GM08714 (cell line): ENCODE data around the gene PIK3R6.

Source experiments
- H3K4me3 ChIP-seq: fragments of 200-500 bp; sonication (Bioruptor generic); 2 replicates; pipeline ENCODE4 v1.5.1; 2014; ENCODE audit warnings: mild to moderate bottlenecking, low read length, inconsistent platforms
- ZNF274 ChIP-seq: IDR thresholded peaks from 2 replicates; pipeline ENCODE4 v1.6.1; 2012; ENCODE audit warnings: mild to moderate bottlenecking, low read depth, low read length

Gene PIK3R6

DNA sequence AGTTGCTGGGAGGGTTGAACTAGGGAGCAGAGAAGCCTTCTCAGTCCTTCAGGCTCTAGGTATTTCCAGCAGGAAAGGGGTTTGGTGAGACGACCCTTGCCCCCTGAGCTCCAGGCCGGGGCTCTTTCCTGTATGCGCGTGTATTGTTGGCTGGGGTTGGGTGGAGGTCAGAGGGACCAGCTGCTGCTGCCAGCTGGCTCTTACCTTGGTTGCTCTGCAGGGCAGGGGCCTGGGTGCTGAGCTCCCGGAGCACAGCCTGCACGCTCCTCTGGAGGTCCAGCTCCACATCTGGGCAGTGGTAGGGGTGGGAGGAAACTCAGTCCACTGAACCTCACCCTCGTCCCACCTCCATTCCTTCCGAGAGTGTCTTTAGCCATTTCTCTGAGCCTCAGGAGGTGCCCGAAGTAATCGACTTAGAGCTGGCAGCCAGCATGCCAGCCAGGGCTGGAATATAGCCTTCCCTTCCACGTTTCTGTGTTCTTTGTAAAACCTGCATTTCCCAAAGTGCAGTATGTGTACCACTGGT lies 28.0 kb downstream of the PIK3R6 start:
- TF ChIP-seq ZNF274, result no peak
- no peak overlapping the region for H3K4me3 ChIP-seq

DNA sequence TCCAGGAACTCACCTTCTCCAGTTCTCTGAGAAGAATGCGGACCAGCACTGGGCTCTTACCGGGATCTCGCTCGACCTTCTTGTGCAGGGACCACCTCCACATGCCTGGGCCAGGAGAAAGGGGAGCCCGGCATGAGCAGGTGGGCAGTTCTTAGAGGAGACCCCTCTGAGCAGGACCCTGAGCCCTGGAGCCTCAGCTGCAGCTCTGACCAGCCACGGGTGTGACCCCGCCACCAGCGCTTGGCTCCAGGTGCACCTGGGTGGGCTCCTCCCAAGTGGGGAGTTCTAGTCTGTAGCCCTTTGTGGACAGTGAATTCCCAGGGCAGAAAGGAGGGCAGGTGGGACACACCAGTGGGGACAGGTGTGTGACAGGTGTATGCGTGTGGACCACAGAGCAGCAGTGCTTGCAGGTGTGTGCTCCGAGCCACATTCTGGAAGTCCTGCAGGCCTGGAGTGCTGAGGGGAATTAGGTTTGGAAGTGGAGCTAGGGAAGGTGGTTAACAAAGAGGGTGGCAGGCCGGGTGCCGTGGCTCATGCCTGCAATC lies 28.9 kb downstream of the PIK3R6 start:
- no peak overlapping the region for H3K4me3 ChIP-seq
- TF ChIP-seq ZNF274, result no peak

DNA sequence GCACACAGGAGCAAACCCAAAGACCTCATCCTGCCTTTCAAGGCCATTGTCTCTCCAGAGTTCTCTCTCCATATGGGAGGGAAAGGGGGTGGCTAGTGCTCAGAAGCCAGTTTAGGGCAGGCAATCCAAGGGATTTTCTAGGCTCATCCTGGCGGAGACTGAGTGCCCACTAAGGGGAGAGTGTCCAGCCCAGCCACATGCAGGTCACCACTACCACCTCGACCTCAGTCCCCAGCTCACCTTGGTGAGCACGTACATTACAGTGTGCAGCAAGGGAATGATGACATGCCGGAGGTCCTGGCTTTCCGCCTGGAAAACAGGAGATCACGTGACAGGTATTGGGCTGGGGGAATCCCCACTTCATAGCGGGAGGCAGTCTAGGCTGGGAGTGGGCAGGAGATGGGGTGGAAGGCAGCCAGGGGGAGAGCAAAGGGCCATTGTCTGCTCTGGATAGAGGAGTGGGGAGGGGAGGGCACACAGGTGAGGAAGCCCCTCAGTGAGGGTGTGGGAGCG lies 29.9 kb downstream of the PIK3R6 start:
- TF ChIP-seq ZNF274, result no peak
- no peak overlapping the region for H3K4me3 ChIP-seq

DNA sequence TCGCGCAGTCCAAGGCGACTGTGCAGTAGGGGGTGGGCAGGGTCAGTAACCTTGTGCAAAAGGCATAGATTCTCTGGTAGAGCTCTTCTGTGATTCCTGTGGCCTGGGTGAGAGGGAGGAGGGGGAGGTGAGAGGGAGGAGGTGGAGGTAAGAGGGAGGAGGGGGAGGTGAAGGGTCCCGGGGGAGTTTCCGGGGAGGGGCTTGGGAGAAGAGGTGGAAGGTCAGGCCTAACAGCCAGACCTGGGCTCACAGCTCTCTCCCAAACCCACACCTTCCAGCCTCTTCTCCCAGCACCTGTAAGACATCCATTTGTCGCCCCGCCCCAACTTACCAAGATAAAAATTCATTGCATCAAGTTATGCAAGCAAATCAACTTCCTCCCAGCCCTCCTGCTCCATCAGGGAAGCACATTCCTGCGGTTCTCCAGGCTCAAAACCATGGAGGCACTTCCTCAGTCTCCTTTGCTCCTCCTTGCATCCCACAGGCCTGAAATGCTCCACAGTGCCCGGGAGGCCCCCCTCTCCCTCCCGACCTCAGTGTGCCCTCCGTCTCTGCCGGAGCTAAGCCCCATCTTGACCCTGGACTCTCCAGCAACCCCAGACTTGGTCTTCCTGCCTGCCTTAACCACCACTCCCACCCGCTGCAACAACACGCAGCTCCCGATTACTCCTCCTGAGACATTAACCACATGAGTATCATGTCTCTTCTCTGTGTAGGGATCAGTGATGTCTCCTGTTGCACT lies 30.5 kb downstream of the PIK3R6 start:
- H3K4me3 ChIP-seq, result no peak overlapping the region
- TF ChIP-seq ZNF274, result no peak

DNA sequence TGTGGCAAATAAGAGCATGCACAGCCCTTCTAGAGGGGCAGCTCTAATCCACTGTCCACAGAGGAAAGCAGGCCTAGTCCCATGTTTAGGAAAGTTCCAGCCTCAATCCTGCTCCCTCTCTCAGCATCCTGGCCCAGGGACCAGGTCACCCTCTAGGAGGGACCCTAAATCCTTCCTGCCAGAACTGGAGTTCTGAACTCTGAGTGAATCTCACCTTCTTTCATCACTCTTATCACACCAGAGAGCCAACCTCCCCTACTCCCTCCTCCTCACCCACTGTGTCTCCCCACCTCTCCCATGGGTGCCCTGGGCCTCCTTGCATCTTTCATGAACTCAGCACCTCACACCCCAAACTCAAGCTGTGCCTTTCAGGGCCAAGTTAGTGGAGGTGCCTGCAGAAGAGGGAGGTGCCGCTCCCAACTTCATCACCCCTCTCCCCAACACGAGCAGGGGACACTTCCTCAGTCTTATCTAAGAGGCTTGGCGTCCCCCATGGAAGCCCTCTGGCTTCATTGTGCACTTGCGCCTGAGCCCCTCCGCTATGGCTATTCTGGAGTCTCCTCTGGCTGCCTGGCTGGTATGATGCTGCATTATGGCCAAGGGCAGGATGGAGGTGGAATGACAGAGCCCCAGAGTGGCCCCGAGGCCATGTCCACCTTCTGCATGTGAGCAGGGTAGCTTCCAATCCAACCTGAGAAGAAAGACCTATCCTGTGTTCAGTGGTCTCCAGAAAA lies 31.7 kb downstream of the PIK3R6 start:
- no peak overlapping the region for H3K4me3 ChIP-seq
- no peak for TF ChIP-seq ZNF274

DNA sequence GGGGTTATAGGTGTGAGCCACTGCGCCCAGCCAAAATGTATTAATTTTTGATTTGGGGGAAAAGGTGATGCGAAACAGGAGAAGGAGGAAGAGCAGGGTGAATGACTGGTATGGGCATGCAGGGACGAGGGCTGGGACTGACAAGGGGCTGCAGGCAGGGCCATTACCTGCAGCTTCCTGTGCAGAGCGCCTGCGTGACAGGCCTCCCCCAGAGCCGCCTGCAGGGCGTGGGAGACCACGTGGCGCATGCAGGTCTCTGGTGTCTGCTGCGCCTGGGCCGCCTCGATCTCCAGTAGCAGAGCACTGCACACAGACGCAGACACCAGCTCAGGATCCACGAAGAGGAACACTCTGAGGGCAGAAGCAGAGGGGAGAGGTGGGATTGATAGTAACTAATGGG lies 32.4 kb downstream of the PIK3R6 start:
- H3K4me3 ChIP-seq, result no peak overlapping the region
- no peak for TF ChIP-seq ZNF274

DNA sequence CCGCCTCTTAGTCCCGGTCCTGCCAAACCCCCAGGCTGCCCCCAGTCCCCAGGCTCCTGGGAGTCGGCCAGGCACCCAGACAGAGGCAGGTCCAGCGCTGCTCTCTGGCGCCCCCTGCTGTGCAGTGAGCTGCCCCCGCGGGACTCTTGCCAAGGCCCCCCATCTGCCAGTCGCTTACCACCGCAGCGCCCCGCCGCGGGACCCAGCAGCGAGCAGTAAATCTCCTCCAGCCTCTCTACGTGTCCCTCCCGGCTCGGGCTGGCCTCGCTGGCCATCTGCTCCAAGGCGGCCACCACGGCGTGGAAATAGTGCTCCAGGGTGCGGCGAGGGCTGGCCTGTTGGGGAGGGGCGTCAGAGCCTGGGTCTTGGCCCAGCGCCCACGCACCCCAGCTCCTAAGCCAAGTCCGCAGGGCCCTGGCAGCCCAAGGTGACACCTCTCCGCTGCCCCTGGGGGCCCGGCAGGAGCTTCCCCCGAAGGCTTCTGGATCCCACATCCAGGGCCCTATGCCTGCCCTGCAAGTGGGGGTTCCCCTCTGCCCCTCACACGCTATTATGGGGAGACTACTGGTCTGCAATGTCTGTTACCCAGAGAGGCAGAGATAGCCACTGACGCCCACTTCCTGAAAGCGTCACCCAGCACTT lies 34.6 kb downstream of the PIK3R6 start:
- no peak for TF ChIP-seq ZNF274
- H3K4me3 ChIP-seq, result no peak overlapping the region

DNA sequence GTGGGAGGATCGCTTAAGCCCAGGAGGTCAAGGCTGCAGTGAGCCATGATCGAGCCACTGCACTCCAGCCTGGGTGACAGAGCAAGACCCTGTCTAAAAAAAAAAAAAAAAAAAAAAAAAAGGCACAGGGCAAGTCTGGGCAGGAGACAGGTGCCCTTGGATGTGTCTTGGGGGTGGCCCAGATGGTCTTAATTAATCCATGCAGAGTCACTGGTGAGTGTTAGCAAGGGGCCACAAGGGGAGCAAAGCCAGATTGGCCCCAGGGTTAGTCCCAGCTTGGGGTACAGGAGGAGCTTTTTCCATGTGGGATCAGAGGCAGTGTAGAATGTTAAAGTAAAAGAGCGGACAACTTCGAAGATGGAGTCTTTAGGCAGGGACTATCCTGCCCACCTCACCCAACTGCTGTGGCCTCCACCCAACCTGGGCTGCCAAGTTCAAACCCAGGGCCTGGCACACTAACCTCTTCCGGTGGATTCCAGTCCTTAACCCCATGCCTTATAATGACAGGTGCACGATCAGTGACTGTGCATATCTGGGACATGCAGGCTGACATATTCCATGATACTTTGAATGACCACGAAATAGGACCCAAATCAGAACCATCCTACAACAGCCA lies 36.1 kb downstream of the PIK3R6 start:
- no peak overlapping the region for H3K4me3 ChIP-seq
- no peak for TF ChIP-seq ZNF274

DNA sequence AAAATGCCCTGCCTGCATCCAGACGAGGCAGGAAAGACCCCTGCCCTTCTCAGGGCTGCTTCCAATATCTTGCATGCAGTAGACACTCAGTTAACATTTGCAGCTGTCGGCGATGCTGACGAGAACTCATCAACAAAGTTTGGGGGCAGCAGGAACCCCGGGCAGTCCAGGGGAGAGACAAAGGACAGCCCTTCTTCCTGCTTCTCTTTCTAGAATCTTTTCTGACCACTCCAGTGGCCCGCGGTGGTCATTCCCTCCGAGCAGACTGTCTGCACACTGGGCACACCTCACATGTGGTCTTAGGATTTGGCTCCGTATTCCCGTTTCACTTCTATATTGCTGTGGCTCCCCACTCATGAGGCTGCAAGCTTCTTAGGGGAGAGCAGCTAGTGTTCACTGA lies 37.3 kb downstream of the PIK3R6 start:
- TF ChIP-seq ZNF274, result no peak

DNA sequence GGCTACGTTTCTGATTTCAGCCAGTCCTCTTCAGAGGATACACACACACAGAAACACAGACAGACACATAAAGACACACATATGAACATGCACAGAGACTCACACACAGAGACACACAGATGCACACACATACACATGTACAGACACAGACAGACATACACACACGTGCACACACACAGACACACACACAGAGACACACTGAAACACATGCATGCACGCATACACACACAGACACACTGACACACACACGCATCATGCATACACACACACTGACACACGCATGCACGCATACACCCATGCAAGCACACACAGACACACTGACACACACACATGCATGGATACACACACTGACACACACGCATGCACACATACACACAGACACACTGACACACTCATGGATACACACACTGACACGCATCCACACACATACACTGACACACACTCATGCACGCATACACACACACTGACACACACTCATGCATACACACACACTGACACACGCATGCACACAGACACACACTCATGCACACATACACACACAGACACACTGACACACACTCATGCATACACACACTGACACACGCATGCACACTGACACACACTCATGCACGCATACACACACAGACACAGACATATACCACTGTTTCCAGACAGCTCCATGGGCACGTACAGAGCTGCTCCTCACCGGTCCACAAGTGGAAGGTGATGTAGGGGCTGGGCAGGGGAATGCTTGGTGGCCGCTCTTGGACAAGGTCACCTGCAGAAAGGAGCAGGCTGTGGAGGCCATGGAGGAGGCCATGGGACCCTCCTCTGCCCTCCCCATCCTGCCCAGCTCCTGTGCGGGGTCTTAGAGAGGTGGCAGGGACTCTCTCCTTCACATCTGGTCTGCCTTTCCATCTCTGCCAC lies 38.2 kb downstream of the PIK3R6 start:
- no peak for TF ChIP-seq ZNF274
- no peak overlapping the region for H3K4me3 ChIP-seq

More for the DNA sequence above, 37.3 kb downstream of the PIK3R6 start:
- H3K4me3 ChIP-seq, result no peak overlapping the region

DNA sequence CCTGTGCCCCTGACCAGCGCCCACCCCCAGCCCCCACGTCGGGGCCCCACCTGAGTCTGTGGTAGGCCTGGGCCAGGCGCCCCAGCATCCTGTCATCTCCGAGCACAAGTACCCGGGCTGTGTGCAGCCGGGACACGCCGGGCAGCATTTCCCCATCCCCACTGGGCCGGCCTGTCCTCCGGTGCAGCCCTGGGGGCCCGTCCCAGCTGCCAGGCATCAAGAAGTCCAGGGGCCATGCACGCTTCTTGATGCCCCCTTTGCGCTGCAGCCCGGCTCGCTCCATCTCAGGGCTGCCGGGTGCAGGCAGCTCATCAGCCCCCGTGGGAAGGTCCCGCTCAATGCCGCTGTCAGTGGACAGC lies 39.0 kb downstream of the PIK3R6 start:
- no peak overlapping the region for H3K4me3 ChIP-seq
- no peak for TF ChIP-seq ZNF274

DNA sequence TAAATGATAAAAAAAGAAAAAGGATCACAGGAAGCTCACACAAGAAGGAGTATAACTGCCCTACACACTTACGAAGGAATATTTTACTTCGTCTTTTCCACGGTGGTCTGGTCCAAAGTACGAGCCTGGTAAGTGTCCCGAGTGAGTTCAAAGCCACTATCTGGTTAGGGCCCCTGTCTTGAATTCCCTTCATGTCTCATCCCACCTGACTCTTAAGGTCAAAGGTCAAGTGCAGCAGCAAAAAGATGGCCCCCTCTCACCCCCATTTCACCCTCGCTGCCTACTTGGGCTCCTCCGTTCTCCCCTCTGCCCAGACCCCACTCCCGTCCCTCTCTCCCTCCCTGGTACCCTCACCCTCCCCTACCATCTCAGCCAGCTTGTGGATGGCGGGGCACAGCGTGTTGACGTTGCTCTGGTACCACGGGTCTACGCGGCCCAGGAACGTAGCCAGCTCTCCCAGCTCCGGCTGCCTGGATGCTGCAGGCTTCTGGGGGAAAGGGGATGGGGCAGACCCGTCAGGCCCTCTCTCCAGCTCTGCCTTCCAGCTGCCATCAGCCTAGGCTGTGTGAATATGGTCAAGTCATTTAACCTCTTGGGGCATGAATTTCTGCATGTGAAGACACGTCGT lies 40.6 kb downstream of the PIK3R6 start:
- H3K4me3 ChIP-seq, result no peak overlapping the region
- no peak for TF ChIP-seq ZNF274
